Activated CD4-positive, alpha-beta T cell treated with anti-CD3 and anti-CD28 coated beads, Interleukin-2, amount 50 U/mL, for 1 hour (primary cell): ENCODE measurements around the gene PGGHG.
"Not testable (repeated sequence)": the region's sequence is repeated elsewhere in the genome, so short reads cannot be mapped to it uniquely, and the experiment has no call there.

ENCODE experiments used
- DNase-seq: peaks from one replicate; pipeline ENCODE4 v3.0.0-alpha.2; 2020

The PGGHG gene

DNA sequence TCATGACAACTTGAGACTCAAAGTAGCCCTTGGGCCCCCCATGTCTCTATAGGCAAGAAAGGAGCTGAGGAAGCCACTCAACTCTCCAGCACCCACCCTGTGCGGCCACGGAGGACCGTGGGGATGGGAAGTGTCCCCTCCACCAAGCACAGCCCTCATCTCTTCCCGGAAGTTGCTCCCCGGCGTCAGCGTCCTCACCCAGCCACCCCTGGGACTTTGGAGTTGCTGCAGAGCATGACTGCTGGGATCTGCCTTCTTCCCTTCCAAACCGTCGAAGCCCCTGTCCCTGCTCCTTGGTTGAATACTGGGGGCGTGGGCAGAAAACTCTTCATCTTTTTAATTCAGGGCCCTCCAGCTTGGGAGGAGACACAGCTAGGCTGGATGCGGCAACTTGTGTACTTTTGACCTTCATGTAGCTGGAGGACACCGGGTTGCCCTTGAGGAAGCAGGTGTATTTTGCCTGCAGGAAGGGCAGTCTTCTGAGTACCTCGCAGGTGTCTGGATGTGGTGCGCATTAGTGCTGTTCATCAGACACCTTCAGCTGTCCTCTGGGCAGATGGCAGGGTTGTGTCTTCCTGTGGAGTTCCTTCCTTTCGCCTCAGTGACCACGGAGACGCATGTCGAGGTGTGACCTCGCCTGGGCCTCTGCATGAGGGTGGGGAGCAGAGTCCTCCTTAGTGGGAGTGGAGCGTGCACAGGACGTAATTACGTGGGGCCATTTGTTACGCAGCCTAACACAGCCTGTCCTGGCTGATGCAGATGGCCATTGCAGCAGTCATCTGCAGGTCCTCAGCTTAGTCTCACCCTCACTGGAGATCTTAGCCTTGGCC, 43.9 kb downstream of the PGGHG start:
- no peak for DNase-seq

GRCh38 chr11:333616-334263, 44.8 kb downstream of the PGGHG start:
- not testable (repeated sequence) for DNase-seq

DNA sequence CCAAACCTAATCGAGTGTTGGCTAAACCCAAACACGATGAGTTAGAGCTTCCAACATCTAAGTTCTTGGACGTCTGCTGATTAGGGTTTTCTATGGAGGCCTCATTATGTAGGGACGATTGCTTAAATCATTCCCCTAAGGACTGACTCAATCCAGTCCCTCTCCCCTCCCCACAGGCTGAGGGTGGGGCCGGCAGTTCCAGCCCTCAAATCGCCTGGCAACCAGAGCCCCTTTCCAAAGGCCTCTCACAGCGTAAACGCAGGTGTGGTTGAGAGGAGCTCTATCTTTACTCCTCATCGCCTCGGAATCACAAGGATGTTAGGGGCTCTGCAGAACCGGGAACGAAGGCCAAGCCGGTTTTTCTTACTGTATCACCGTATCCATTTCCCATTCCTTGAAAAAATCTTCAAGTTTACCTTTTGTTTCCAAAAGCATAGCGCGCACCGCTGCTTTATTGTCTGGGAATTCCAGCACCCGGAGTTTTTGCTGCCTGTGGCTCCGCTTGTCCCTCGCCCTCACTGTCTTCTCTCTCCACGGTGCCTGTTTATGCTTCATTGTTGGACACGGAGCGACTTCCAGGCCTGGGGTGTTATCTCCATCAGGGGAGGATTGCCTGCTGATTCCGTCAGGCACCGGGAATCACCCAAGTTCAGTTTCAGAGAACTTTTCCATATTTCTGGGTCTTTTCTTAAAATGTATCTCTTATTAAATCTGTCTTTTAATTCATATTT, 45.5 kb downstream of the PGGHG start:
- DNase-seq, result no peak

GRCh38 chr11:335779-336658, 47.1 kb downstream of the PGGHG start:
- DNase-seq, result no peak

DNA sequence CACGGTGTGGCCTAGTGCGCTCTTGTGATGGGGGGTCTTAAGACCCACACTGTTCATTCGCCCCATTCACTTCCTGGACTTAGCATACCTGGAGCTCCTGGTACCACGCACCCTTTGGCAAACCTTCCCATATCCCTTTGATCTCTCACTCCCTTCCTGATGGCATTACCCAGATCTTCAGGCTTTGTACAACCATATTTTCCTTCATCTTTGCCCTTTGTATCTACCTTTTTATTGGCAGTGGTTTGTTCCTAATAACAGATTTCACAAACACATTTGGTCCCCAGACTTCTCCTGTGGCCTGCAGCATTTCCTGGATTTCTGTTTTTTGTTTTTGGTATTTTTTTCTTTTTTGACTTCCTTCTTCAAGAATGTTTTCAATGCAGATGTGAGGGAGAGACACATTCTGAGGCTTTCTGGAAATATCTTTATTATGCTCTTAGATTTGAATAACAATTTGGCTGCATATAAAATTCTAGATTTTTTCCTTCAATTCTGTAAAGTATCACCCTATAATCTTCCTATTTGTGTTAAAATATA, 47.8 kb downstream of the PGGHG start:
- no peak for DNase-seq

DNA sequence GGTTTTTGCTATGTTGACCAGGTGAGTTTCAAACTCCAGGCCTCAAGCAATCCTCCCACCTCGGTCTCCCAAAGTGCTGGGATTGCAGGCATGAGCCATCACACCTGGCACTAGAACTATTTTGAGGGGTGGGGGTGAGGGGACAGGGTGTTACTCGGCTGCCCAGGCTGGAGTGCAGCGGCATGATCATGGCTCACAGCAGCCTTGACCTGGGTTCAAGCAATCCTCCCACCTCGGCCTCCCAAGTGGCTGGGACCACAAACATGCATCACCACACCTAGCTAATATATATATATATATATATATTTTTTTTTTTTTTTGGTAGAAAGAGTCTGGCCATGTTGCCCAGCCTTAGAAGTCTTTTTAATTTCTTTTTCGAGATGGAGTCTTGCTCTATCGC, 48.8 kb downstream of the PGGHG start:
- no peak for DNase-seq

DNA sequence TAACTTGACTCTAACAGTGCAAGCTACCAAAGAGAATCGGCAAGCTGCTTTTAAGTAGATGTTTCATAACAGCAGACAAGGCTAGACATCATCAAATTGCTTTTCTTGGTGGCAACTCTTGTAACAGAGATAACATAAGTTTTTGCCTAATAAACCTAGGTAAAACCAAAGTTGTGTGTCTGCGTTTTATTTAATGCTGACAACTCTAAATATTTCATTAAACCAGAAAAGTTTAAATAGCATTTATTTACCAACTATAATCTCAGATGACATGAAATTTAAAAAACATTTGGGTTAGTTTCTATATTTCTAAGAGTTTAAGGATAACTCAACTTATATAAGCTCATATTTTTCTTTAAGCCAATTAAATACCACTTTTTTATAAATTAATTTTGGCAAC, 51.0 kb downstream of the PGGHG start:
- DNase-seq, result no peak

- no peak for DNase-seq
These were observed 51.9 kb downstream of the PGGHG start for GRCh38 chr11:340539-341512.

GRCh38 chr11:342328-342727, 53.4 kb downstream of the PGGHG start:
- no peak for DNase-seq

- DNase-seq, result no peak
These were observed 56.1 kb downstream of the PGGHG start for GRCh38 chr11:344836-345578.
